GF-D8 (cell line): ENCODE data around the gene ADRA1B.
"Not testable (repeated sequence)": the region's sequence is repeated elsewhere in the genome, so short reads cannot be mapped to it uniquely, and the experiment has no call there.

Experiments used
- DNase-seq: peaks from one replicate; lab custom pipeline; 2025; lab: John Stamatoyannopoulos, UW

Gene ADRA1B

DNA sequence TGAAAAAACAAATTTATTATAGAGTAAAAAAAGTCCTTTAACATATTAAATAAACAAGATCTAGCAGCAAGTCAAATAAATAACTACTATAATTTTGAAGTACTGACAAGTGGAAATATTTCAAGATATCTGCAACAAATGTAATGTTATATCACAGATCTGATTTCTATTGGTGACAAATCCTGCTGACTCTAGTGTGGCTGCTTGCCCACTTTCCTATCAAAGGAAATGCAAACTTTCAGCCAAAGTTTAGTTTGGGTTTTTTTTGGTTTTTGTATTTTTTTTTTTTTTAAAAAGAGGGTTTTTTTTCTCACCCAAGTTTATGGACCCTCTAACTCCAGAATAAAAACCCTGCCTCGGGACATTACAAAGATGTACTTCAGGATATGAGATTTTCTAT, 12.9 kb downstream of the ADRA1B start:
- DNase-seq: no peak

DNA sequence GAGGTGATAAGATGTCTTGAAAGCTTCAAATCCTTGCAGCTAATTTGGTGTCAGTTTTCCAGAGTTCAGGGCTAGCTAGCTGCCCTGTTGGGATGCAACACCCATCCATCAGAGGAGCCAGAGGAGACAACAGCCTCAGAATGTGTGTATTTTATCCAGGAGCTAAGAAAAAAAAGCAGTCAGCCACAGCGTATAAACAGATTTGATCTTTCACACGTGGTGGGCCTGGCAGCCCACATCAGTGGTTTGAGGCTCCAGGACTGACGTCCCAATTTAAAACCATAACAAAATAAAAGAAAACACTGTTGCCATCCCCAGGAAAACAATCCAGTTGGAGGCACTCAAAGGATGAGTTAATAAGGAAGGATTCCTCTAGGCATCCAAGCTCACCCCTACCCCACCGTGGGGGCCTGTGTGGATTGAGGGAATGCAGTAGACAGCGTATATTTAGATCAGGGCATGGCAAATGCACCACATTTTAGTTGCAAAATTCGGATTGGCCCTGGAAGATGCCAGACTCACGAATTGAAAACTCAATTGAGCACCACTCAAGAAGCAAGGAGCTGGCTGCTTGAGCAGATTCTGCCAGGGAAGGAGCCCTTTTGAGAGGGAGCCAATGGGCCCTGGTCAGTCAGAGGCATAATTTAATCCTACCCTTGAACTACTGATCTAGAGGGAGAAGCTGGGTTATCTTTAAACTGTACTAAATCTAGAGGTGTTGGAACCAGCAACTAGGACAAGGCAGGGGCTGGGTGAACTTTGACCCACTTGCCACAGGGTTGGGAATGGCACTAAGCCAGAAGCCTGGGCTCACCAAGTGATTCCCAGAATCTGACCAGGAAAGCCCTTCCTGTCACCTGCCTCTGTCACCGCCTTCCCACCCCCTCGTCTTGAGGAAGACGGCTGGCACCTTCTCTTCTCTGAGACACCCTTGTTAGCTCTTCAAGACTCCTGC, 17.5 kb downstream of the ADRA1B start:
- no peak for DNase-seq

DNA sequence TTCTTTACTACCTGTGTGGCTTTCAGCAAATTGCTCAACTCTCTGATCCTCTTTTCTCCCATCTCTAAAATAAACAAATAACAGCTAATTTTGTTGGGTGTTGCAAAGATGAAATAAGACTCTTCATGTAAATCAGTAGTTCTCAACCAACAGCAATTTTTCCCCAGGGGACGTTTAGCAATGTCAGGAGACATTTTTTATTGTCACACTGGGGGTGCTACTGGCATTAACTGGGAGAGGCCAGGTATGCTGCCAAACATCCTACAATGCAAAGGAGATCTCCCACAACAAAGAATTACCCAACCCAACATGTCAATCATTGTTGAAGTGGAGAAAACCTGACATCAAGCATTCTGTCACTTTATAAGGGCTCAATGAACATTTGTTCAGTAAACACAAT, 19.7 kb downstream of the ADRA1B start:
- DNase-seq: no peak

DNA sequence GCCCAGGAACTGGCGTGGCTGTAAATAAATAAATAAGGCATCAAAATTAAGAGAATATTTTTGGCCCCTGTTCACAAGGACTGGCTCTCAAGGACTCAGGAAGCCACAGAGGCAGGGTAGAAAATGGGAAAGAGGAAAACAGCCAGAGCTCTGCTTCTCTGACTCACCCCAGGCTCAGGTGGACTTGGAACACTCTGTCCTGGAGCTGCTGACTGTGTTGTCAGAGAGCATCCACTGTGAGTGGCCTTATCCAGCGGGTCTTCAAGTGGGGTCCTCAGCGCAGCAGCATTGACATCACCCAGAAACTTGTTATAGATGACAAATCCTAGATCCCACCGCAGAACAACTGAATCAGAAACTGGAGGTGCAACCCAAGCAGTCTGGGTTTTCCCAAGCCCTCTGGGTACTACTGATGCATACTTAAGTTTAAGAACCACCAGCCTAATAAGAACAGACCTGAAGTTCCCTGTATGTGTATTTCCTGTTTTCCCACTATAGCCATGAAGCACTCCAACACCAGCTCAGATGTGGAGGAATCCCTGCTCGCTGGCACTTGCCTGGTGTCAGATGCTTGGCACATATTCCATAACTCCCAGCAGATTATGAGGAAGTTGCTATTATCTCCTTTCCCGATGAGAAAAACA, 20.5 kb downstream of the ADRA1B start:
- no peak for DNase-seq

DNA sequence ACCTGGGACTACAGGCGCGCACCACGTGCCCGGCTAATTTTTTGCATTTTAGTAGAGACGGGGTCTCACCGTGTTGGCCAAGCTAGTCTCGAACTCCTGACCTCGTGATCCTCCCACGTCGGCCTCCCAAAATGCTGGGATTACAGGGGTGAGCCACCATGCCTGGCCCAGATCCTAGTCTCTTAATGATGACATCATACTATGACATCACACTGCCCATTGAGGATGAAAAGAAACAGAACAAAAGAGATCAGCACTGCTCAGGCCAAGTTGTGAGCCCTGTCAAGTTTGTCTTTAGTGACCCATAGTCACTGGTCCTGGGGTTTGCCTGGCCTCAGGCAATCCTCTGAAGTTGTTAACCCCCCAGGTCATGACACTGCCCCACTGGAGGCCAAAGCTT, 21.3 kb downstream of the ADRA1B start:
- DNase-seq: no peak

DNA sequence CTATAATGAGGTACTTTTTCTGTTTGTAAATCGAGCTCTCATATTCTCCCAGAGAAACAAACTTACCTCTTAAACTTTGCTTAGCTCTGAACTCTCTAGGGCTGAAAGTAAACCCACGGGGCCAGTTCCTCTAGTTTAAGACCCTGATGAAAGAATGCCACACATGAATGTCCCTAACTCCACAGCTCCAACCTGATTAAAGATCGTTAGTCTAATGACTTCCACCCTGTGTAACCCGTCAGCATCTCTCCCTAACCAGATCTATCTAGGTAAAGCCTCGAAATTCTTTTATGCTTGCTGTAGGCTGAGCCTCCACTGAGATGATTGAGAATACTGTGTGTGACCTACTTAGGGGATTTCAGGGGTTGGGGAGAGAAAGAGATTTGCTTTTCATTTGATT, 27.0 kb downstream of the ADRA1B start:
- DNase-seq: no peak

DNA sequence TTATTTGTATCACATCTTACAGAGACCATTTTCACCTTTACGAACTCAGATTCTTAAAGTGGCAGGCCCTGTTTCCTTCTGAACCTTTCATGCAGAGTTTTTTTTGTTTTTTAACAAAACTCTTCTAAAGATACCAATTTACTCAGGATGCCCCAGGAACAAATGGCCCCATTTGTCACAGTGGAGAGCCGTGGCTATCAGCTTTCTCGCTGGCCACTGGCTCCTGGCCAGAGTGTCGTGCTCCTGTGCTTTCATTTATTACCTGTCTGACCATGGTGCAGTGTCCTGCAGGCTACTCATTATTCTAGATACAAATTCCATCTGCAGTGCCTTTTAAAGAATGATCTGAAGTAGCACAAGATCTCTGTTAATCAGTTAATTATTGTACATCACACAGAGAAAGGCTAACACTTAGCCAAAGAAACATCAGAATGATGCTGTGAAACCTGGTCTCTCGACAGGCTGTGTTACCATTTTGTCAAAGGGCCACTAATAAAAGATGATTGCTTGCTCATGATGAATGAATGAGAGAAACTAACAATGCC, 27.8 kb downstream of the ADRA1B start:
- DNase-seq: no peak

DNA sequence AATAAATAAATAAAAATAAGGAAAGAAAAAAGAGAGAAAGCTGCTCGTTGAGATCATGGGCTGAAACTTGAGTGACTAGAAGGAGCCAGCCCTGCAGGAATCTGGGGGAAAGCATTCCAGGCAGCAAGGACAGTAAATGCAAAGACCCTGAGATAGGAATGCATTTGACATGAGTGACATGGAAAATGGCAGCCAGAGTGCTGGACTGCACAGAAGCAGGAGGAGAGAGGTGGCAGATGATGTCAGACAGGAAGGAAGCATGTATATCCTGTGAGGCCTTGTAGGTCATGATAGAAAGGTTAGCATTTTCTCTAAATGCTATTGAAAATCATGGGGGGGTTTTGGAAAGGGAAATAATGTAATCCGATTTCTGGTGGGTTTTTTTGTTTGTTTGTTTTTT, 29.1 kb downstream of the ADRA1B start:
- no peak for DNase-seq

DNA sequence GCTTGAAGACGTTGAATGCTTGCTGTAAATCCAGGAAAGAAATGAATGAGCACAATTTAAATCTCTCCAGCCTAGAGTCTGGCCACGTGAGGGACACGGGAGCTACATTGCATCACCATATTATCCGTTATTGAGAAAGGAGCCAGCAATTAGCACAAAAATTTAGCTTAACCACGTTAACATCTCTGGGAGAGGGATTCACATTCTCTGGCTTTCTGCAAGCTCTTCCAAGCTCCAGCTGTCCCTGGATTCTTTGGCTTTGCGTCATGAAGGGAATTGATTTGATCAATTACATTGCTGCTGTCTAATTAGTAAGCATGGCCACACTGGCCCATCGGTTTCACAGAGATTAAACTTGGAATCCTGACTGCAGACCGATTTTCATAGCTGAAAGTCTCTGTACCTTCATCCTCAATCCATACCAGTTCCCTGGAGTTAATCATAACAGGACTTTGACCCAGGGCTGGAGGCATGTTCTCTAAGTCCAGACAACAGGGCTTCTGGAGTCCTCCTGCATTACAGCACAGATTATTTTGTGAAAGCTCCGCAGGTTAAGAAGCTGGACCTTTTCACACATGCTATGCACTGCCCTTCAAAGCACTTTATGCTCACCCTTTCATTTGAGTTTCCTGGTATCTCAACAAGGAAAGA, 31.6 kb downstream of the ADRA1B start:
- no peak for DNase-seq

DNA sequence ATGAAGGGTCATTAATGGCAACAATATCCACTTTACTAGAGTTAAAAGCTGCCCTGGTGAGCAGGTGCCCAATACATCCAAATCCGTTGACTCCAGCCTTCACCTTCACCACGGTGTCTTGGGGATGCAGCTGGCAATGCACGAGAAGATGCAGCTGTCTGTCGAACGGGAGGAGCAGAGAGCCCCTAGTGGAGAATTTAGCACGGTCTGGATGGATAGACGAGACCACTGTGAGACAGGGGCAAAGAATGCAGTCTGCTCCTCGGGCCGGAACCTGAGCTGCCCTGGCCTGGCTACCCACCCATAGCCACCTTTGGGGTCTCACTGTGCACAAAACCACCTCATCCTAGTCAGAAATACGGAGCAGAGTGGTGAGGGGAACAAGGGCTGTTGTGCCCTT, 35.1 kb downstream of the ADRA1B start:
- DNase-seq: no peak

DNA sequence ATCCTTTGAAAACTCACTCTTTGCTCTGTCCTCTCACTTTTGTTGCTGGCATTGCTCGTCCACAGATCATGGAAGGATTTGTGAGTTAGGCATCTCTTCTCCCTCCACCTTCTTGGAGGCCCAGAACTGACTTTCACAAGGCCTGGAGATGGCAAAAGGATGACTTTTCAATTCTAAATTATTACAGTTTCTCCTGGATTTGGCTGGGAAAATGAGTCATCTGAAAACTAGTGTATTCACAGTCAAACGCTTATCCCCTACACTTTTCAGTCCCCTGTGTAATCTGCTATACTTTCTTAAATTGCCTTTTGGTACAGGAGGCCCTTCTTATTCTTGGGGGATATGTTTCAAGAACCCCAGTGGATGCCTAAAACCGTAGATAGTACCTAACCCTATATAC, 35.6 kb downstream of the ADRA1B start:
- no peak for DNase-seq

DNA sequence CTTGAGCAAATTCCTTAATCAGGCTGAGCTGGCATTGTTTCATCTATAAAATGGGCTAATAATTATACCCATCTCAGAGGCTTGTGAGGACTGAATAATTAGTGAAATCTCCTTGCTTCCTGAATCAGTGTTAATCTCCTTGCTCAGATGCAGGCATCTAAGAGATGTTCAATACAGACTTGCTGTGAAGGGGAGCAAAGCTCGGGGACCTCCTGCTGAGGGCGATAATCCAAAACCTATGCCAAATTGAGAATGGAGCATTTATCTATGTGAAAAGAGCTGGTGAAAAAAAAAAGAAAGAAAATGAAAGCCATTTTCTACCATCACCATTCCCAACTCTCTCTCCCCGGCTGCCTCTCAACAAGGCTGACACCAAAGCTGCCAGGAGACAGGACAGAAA, 37.3 kb downstream of the ADRA1B start:
- no peak for DNase-seq

DNA sequence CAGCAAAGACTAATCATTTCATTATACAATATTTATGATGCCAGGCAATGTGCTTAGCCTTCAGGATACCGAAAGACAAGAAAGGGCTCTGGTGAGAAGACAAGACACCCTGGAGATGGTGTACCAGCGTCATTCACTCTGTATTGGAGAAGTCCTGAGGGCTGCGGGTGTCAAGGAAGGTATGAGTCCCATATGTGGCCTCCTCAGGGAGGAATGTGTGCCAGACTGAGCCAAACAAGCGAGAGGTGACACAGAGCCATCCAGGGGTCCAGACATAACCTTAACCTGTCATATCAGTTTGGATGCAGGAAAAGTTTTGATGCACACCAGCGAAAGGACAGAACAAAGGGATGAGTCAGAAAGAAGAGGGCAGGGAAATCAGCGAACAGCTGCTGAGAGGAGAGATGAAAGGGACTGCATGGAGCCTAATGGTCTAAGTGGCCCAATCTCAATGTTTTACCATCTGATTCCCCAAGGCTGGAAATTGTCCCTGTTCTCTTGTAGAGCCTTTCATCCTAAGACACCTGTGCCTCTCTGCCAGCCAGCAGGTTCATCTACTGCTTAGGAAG, 38.9 kb downstream of the ADRA1B start:
- no peak for DNase-seq

DNA sequence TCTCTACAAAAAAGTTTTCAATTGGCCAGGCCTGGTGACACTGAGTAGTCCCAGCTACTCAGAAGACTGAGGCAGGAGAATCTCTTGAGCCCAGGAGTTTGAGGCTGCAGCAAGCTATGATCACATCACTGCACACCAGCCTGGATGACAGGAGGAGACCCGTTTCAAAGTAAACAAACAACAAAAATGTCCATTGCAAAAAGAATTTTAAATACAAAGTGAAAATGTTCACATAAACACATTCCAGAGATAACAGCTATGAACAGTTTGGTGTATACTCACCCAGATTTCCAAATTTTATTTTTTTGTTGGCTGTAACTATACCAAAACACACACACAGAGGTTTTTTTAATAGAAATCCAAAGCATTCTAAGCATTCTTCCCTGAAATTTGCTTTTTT, 39.8 kb downstream of the ADRA1B start:
- DNase-seq: no peak

DNA sequence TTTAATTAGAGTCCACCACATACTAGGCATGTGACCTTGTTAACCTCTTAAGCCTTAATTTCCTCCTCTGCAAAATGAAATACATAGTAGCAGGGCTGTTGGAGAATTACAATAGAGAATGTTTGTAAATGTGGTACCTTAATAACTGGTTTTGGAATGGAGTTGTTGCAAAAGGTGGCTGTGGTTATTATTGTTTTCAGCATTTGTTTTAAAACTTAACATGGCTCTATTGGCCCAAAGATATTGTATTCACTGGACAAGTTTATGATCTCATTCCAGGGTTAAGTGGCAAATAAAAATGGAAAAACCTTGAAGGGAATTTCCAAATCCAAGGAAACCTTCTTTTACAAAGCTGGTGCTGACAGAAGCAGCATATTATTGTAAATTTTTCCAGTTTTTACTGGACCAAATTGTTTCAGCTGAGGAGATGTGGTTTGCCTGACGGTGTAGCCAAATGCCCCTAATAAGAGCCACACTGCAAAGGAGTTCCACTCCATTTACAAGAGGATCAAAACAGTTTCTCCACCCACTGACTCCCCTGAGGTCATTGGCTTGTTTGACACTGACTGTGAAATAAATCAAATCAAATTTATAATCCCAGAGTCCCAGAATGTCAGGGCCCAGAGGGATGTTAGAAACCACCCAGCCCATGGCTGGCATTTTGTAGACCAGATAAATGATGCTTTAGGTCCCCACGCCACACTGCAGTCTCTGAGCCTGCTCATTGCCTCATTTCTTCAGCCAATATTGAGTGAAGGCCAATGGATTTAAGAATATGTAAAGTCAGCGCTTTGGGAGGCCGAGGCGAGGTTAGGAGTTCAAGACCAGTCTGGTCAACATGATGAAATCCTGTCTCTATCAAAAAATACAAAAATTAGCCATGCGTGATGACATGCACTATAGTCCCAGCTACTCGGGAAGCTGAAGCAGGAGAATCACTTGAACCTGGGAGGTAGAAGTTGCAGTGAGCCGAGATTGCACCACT, 45.2 kb downstream of the ADRA1B start:
- no peak for DNase-seq

DNA sequence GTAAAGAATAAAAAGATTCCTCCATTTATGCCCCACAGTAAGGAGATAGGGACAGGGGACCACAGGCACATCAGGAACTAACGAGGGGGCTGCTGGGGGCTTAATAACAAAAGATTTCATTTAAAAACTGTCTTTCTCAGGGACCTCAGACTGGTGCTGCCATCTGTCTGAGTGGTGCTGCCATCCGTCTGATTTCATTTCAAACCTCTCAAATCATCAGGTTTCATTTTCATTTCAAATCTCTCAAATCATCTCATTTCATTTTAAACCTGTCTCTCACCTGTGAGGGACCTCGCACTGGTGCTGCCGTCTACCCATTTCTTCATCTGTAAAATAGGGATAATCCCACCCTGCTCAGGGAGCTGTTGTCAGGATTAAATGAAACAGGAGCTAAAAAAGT, 45.9 kb downstream of the ADRA1B start:
- DNase-seq: no peak

DNA sequence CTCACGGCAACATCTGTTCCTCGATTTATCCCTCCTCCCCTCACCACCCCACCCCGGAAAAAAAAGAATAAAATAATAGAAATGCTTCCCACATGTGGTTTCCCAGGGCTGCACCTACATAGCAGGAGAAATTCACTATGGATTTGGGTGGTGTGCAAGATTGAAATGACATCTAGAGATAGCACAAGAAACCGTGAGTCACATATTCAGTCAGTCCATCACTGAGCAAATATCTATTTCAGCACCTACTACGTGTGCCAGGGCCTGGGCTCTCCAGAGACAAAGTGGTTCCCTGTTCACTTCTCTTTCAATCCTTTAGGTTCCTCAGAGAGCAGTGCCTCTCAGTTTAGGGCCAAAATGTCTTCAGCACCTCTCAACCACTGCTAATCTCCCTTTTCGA, 47.7 kb downstream of the ADRA1B start:
- DNase-seq: no peak

DNA sequence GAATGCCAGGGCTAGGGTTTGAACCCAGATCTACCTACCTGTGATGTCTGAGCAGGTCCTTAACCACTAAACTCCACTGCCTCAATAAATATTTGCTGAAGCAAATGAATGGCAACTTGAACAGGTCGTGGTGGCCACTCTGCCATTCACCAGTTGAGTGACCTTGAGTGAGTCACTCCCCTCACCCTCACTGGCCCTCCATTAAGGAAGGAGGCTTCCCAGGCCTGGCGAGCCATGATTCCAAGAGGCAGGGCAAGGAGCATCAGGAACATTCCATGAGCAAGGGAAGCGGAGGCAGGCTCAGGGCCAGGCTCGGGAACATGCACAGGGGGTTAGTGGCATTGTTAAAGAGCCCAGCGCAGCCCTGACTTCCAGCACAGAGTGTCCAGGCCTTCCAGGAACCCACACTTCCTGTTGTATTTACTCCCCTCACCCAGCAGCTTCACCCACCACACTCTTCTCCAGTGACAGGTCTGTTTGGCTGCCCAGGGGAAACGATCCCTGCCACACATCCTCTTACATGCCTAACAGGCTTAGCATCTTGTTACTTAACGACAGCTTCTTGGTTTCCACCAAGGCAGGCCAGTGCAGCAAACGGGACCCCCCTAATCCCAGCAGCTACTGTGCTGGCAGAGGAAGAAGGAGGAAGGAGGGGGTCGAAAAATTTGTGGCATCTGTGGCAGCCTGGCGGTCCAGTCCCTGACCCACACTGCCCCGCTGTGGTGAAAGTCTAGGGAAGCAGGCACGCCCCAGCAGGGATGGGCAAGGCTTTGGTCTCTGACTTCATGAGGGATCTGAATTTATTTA, 49.0 kb downstream of the ADRA1B start:
- no peak for DNase-seq

DNA sequence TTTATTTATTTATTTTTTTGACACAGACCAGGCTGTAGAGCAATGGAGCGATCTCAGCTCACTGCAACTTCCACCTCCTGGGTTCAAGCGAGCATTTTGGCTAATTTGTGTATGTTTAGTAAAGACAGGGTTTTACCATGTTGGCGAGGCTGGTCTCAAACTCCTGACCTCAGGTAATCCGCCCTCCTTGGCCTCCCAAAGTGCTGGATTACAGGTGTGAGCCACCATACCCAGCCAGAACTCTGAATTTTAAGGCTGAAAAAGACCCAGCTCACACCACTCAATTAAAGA, 49.5 kb downstream of the ADRA1B start:
- not testable (repeated sequence) for DNase-seq

DNA sequence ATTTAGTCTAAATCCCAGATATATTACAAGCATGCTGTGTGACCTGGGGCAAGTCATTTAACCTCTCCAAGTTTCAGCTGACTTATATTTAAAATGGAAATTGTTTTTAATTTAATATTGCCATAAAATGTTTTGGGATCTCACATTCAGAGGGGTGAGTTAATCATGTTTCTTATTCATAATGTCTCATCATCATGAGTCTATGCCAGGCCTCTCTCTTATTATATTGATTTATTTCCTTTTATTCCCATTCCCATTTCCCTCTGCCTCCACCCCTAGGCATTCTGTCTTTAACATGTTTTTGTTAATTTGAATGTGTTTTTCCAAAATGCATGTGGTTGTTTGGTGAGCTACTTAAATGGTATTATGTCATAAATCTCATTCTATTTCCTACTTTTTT, 53.7 kb downstream of the ADRA1B start:
- DNase-seq: no peak

DNA sequence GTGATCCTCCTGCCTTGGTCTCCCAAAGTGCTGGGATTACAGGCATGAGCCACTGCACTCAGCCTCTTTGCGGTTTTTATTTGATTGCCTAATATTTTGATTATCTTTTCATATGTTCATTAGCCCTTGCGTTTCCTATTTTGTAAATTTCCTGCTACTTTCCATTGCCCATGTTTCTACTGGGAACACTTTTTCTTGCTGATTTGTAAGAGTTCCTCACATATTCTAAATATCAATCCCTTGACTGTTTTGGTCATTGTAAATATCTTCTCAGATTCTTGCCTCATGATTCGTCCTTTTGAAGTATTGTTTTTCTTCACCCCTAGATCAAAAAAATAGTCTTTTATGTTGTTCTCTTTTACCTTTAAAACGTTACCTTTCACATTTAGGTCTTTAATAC, 54.8 kb downstream of the ADRA1B start:
- no peak for DNase-seq
